HepG2 (cell line): ENCODE results near the gene AAMP. TPM values are rescaled to one million over a fixed set of nuclear protein-coding genes. Genes with fewer than 3 reads are reported as not detected.

Experiments
- ATF1 ChIP-seq: IDR thresholded peaks from 2 replicates; pipeline ENCODE4 v1.6.1; 2016; ENCODE audit warnings: mild to moderate bottlenecking, control low read depth
- BHLHE40 ChIP-seq: IDR thresholded peaks from 2 replicates; pipeline ENCODE4 v1.6.1; 2011; ENCODE audit warnings: low read length, improper control_type of control experiment
- CC2D1A ChIP-seq: sonication (generic); formaldehyde crosslinking; IDR thresholded peaks from 2 replicates; pipeline ENCODE4 v1.8.1; 2023; ENCODE audit warnings: mild to moderate bottlenecking, missing genetic modification reagents
- GFI1 ChIP-seq: sonication (generic); formaldehyde crosslinking; IDR thresholded peaks from 2 replicates; pipeline ENCODE4 v1.5.0; 2020; ENCODE audit warnings: missing genetic modification reagents, mild to moderate bottlenecking, borderline replicate concordance
- HHEX ChIP-seq: IDR thresholded peaks from 2 replicates; pipeline ENCODE4 v1.6.1; 2016; ENCODE audit warnings: control low read depth
- HOXA5 ChIP-seq: sonication (generic); formaldehyde crosslinking; IDR thresholded peaks from 2 replicates; pipeline ENCODE4 v1.4.0; 2020; ENCODE audit warnings: missing genetic modification reagents
- MAFK ChIP-seq, 2 experiments: IDR thresholded peaks in 1 of 2; conservative IDR thresholded peaks in 1 of 2; 2 replicates each; pipeline ENCODE4 v1.6.1; 2011; ENCODE audit warnings: improper control_type of control experiment in 2 of 2, low read length in 2 of 2
- MBD4 ChIP-seq: IDR thresholded peaks from 2 replicates; pipeline ENCODE4 v1.6.1; 2012; ENCODE audit warnings: low read length, inconsistent platforms, borderline replicate concordance
- SNAPC4 ChIP-seq: sonication (generic); formaldehyde crosslinking; IDR thresholded peaks from 2 replicates; pipeline ENCODE4 v1.4.0; 2020; ENCODE audit warnings: mild to moderate bottlenecking, missing genetic modification reagents
- SYNCRIP ChIP-seq: fragments of 200-400 bp; formaldehyde crosslinking; IDR thresholded peaks from 2 replicates; pipeline ENCODE4 v1.6.1; 2018; ENCODE audit warnings: mild to moderate bottlenecking, low read depth, low read length; ENCODE audit not compliant: insufficient read depth
- ZBTB4 ChIP-seq: sonication (generic); formaldehyde crosslinking; IDR thresholded peaks from 2 replicates; pipeline ENCODE4 v1.4.0; 2020; ENCODE audit warnings: missing genetic modification reagents, mild to moderate bottlenecking, borderline replicate concordance
- ZNF34 ChIP-seq: sonication (generic); formaldehyde crosslinking; IDR thresholded peaks from 2 replicates; pipeline ENCODE4 v1.4.0; 2020; ENCODE audit warnings: mild to moderate bottlenecking, missing genetic modification reagents, borderline replicate concordance
- ZNF513 ChIP-seq: sonication (generic); formaldehyde crosslinking; conservative IDR thresholded peaks from 2 replicates; pipeline ENCODE4 v1.5.0; 2020; ENCODE audit warnings: missing genetic modification reagents
- ZNF558 ChIP-seq: sonication (generic); formaldehyde crosslinking; IDR thresholded peaks from 2 replicates; pipeline ENCODE4 v1.9.0; 2022; ENCODE audit warnings: mild to moderate bottlenecking, missing genetic modification reagents, borderline replicate concordance
- ZNF615 ChIP-seq: sonication (generic); formaldehyde crosslinking; IDR thresholded peaks from 2 replicates; pipeline ENCODE4 v1.5.0; 2020; ENCODE audit warnings: mild to moderate bottlenecking, missing genetic modification reagents, borderline replicate concordance
- ZNF724P ChIP-seq: sonication (generic); formaldehyde crosslinking; IDR thresholded peaks from 2 replicates; pipeline ENCODE4 v1.8.0; 2022; ENCODE audit warnings: missing genetic modification reagents, borderline replicate concordance
- ZNF746 ChIP-seq: sonication (generic); formaldehyde crosslinking; IDR thresholded peaks from 2 replicates; pipeline ENCODE4 v1.8.0; 2022; ENCODE audit warnings: mild to moderate bottlenecking, missing genetic modification reagents
- ZNF777 ChIP-seq: sonication (generic); formaldehyde crosslinking; IDR thresholded peaks from 2 replicates; pipeline ENCODE4 v1.4.0; 2020; ENCODE audit warnings: missing genetic modification reagents
- ZSCAN20 ChIP-seq: sonication (generic); formaldehyde crosslinking; IDR thresholded peaks from 2 replicates; pipeline ENCODE4 v1.4.0; 2020; ENCODE audit warnings: missing genetic modification reagents, mild to moderate bottlenecking, borderline replicate concordance
- polyA plus RNA-seq, 8 experiments: library from polyadenylated mRNA; depleted of rRNA in 3 of 8; stranded (reverse) in 7 of 8; unstranded in 1 of 8; fragments of >200 nt; fragmentation: Illumina TruSeq in 4 of 8; extraction: Trizol in 4 of 8; gene quantifications; 2 replicates each; pipeline versions ENCODE4 v1.2.1 to v1.2.3, GENCODE V29; 2011 to 2016; ENCODE audit warnings: low read depth in 4 of 8, missing spikeins in 1 of 8, mixed read lengths in 1 of 8; ENCODE audit not compliant: insufficient read depth in 1 of 8
- total RNA-seq, 5 experiments: library from RNA; depleted of rRNA; stranded (reverse); fragments of >200 nt; fragmentation: Illumina TruSeq; extraction: Trizol; gene quantifications; 2 replicates each; pipeline ENCODE4 v1.2.3, GENCODE V29; 2016; ENCODE audit warnings: low read depth in 1 of 5

The AAMP gene
- total and polyA plus RNA-seq, 2 of the 13 experiments (the other 11 are each of a cell fraction or from before 2014, with no cell fraction given): 110 to 186 TPM

GRCh38 chr2:218216674-218217359 is 53.1 kb downstream of the AAMP start, which contains the start of gene ARPC2 (continued):
- 0 out of 2 replicates have a peak, but pooled peaks have one; percentile 13 for TF ChIP-seq GFI1 (CRISPR knock-in tag)
- no peak; the same call in 1 of the 2 replicates for TF ChIP-seq ZNF558 (CRISPR knock-in tag)
- TF ChIP-seq ZNF615 (CRISPR knock-in tag): no peak
- TF ChIP-seq SYNCRIP: no peak
- TF ChIP-seq ZNF777 (CRISPR knock-in tag): peak; percentile 91
- peak; percentile 94 for TF ChIP-seq ZNF34 (CRISPR knock-in tag)
- TF ChIP-seq HHEX (CRISPR knock-in tag): no peak
- TF ChIP-seq MAFK (conservative IDR thresholded peaks at IDR 0.05 in 1 of 2, IDR thresholded peaks at IDR 0.05 in 1 of 2; ENCODE audit: low read length in 2 of 2): no peak
- no peak for TF ChIP-seq ZBTB4 (CRISPR knock-in tag)
- no peak for TF ChIP-seq CC2D1A (CRISPR knock-in tag)
- peak; percentile 22; the same call in 1 of the 2 replicates for TF ChIP-seq BHLHE40
- TF ChIP-seq ZNF724P (CRISPR knock-in tag): peak; percentile 81; the same call in 1 of the 2 replicates
- TF ChIP-seq SNAPC4 (CRISPR knock-in tag): peak; percentile 87; the same call in 1 of the 2 replicates
- TF ChIP-seq ATF1 (CRISPR knock-in tag): no peak
- TF ChIP-seq ZNF746 (CRISPR knock-in tag): no peak
- TF ChIP-seq HOXA5 (CRISPR knock-in tag): peak; percentile 67; the same call in 1 of the 2 replicates
- 0 out of 2 replicates have a peak, but pooled peaks have one; percentile 33 for TF ChIP-seq ZNF513
- no peak for TF ChIP-seq MBD4
- peak; percentile 23; the same call in 1 of the 2 replicates for TF ChIP-seq ZSCAN20 (CRISPR knock-in tag)
